GM21786 (cell line): ENCODE data around the gene PRAME.
"Not testable (repeated sequence)": the region's sequence is repeated elsewhere in the genome, so short reads cannot be mapped to it uniquely, and the experiment has no call there.

Experiments used
- ATAC-seq: cut with Tn5 transposase; IDR thresholded peaks from one replicate; pipeline ENCODE4 v1.9.1; 2021; ENCODE audit not compliant: unreplicated experiment

PRAME gene, protein sequence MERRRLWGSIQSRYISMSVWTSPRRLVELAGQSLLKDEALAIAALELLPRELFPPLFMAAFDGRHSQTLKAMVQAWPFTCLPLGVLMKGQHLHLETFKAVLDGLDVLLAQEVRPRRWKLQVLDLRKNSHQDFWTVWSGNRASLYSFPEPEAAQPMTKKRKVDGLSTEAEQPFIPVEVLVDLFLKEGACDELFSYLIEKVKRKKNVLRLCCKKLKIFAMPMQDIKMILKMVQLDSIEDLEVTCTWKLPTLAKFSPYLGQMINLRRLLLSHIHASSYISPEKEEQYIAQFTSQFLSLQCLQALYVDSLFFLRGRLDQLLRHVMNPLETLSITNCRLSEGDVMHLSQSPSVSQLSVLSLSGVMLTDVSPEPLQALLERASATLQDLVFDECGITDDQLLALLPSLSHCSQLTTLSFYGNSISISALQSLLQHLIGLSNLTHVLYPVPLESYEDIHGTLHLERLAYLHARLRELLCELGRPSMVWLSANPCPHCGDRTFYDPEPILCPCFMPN

DNA sequence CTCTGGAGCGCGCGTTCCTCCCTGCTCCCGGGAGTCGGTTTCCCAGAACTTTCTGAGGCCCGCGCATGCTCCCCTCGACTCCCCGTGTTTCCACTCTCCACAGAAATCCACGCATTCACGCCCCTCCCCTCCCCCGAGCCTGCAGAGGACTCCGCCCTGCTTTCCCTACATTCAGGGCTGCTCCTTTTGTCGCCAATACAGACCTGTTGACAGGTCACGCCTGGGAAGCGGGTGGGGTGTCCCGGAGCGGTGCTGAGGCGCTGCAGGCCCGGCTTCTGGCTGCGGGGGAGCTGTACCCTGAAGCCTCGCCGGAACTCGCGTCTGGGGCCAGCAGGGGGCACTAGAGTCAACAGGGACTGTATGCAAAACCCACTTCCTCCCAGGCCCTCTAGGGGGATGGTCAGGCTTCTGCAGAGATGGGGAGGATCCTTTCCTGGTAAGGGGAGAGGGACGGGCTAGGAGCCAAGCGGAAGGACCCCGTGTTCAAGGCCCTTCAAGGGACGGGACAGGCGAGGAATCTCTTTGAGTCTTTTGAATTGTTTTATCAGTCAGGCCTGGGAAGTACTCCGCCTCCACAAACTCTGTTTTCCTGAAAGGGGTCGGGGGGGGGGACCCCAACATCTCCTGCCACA is at the start of gene PRAME:
PRAME (minus strand) TSS at position 294 of the 632 bp plus-strand sequence. CDS start 2,433 bp downstream, outside the sequence.
- no peak for ATAC-seq

DNA sequence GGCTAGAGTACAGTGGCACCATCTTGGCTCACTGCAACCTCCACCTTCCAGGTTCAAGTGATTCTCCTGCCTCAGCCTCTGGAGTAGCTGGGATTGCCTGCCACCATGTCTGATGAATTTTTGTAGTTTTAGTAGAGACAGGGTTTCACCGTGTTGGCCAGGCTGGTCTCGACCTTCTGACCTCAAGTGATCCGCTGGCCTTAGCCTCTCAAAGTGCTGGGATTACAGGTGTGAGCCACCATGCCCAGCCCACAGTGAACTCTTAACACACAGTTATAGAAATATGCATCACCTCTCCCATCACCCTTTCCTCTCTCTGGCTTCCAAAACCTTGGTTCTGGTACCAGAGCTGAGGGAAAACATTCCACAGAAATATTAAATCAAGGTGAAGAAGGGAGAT is 49.0 kb upstream of the PRAME start:
- not testable (repeated sequence) for ATAC-seq

DNA sequence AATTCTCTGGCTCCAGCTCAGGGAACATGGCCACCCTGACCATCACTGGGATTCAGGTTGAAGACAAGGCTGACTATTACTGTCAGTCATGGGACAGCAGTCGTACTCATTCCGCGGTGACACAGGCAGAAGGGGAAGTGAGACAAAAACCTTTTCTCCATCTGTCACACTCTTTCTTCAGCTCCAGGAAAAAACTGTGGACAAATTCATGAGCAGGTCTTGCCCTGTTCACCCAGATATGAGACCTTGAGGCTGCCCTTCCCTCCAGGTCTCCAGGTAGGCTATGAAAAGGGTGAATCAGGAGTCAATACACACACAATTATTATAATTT is 46.0 kb upstream of the PRAME start:
- ATAC-seq: no peak

DNA sequence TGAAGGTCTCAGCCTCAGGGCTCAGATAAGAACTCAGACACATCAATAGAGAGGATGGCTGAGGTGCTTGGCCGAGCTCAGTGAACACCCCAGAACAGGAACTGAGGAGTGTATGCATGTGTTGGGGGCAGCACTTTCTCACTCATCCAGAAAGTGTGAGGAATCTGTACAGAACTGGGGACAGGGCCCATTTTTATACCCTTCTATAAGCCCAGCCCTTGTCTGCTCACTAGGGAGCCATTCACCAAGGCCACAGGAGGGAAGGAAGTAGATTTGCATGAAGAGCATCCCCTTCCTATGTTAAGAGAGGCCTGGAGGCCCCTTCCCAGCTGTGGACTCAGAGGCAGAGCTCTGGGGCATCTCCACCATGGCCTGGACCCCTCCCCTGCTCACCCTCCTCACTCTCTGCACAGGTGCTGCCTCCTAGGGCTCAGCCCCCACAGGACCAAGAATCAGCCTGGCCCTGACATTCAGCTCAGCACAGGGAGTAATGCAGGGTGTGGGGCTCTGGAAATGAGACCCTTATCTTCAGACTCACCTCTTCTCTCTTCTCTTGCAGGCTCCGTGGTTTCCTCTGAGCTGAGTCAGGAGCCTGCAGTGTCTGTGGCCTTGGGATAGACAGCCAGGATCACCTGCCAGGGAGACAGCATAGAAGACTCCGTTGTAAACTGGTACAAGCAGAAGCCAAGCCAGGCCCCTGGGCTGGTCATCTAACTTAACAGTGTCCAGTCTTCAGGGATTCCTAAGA is 45.4 kb upstream of the PRAME start:
- no peak for ATAC-seq

DNA sequence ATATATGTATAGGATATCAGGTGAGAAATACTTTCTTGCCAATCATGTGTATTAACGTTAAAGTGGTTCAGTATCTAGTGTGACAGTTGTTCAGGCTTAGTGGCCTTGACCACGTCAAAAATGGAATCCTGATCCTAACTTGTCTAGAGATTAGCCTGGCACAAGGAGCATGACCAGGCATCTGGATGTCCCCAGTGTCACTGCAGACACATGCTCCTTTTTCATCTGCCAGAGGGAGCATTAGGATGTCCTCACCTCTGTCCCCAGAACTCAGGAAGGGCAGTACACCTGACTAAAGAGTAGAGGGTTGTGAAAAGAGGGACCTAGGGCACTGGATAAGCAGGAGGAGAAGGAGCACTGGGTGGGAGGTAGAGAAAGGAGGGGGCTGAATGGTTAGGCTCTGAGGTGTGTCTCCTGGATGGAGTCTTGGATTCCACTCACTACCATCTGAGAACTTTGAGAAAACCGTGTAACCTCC is 44.4 kb upstream of the PRAME start:
- ATAC-seq: no peak

DNA sequence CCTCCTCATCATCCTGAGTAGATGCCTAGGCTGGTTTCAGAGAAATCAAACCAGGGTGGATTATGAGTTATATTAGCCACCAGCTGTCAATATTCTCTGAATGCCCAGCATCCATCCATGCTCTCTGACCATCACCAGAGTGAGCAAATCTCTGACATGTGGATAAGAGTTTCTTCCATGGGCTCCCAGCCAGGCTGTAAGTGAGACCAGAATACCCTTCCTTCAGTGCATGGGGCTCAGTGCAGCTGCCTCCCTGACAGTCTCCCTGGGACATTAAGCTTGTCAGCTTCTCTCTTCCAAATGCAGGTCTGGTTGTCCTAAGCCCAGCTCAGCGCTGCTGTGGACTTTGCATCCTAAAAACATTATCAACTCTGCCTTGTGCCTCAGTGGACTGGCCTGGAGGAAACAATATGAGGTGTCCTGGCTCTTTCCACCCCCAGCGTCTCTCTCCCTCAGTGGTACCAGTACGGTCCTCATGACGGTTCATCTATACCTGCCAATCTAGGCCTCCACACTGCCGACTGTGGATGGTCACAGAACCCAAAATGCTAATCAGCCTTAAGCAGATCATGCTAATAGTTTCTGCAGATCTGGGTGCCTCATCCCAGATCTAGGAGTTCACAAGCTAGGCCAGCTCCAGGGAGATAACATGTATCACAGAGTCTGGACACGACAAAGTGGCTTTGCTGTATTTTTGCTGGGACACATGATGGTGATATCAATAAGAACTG is 41.6 kb upstream of the PRAME start:
- ATAC-seq: no peak

DNA sequence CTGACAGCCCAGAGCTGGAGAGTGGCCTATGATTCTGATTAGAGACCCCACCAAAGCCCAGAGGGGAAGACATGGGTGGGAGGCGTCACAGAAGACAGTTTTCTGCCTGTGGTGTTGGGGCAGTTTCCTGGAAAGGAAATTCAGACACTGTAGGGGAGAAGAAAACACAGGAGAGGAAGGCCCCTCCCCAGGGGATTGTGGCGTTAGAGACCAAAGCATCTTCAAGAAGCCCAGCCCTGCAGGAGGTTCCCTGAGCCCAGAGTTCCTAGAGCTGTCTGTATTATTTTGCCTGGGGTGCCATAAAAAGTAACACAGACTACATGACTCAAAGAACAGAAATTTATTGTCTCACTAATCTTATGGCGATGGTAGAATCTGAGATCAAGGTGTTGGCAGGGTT is 40.2 kb upstream of the PRAME start:
- no peak for ATAC-seq

DNA sequence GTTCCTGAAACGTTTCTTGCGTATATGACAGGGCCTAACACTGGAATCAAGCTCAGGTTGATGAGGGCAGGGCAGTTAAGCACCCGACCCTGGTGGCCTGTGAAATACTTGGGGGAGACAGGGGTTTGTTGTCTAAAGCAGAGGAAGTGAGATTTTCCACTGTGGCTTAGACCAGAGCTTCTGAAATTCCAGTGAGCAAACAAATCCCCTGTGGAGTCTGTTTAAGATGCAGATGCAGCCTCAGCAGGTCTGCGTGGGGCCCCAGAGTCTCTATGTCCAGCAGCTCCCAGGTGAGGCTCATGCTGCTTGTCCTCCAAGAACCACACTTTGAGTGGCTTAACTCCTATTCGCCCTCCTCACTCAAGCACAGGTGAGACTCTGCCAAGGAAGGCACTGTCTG is 39.1 kb upstream of the PRAME start:
- ATAC-seq: no peak

DNA sequence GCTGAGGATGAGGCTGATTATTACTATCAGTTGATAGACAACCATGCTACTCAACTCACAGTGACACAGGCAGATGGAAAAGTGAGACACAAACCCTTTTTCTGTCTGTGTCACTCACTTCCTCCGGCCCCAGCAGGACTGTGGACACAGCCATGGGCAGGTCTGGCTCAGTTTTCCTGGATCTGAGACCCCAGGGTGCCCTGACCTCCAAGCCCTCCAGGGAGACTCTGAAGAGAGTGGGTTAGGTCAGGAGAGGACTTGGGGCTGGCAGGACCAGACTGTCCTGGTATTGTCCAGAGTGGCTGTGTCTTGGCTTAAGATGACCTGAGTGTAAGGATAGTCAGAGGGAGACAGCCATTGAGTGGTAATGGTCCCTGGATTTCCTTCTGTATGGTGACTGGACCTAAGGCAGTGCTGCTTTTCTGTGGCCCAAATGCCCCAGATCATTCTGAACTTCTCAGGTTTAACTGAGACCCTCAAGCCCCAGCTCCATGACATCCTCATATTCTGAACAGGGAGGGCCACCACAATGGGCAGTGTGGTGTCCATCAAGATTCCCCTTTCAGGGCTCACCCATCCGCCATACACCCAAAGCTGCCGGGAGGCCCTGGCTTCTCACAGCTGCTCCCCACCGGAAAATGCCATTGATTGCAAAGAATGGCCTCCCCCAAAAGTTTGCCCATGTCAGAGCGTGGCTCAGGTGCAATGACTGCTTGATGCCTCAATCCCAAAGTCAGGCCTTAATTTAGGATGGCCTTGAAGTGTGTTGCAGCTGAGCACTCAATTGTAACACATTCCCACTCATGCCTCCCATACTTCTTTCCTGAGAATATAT is 36.2 kb upstream of the PRAME start:
- no peak for ATAC-seq

DNA sequence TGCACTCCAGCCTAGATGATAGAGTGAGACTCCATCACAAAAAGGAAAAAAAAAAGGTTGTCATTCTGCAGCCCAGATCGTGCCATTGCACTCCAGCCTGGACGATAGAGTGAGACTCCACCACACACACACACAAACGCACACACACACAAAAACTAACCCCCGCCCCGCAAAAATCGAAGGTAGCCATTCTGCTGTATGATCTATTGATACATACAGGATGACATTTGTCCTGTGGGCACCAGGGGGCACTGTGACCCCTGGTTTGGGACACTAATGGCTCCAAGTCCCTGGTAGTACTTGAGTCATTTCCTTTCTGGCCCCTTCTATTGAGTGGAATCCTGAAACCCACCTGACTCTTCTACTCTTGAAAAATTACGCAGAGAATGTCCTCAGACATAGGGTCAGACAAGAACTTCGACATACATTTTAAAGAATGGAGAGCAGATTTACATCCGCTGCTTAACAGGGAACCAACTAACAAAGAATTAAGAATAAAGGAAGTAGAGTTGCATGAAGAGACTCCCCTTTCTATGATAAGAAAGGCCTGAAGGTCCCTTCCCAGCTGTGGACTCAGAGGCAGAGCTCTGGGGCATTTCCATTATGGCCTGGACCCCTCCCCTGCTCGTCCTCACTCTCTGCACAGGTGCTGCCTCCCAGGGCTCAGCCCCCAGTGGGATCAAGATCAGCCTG is 35.0 kb upstream of the PRAME start:
- no peak for ATAC-seq

DNA sequence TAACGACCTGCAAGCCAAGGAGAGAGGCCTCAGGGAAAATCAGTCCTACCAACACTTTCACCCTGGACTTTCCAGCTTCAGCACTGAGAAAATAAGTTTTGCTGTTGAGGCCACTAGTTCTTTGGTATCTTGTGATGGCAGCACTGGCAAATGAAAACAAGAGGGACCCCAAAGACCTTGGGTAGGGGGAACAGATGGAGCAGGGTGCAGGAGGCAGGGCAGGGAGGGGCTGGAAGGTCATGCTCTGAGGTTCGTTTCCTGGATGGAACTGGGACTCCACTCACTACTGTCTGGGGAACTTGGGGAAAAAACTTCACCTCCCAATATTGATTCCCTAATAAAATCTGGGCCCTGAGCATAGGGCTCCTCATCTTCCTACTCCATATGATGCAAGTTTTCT is 34.2 kb upstream of the PRAME start:
- ATAC-seq: no peak

DNA sequence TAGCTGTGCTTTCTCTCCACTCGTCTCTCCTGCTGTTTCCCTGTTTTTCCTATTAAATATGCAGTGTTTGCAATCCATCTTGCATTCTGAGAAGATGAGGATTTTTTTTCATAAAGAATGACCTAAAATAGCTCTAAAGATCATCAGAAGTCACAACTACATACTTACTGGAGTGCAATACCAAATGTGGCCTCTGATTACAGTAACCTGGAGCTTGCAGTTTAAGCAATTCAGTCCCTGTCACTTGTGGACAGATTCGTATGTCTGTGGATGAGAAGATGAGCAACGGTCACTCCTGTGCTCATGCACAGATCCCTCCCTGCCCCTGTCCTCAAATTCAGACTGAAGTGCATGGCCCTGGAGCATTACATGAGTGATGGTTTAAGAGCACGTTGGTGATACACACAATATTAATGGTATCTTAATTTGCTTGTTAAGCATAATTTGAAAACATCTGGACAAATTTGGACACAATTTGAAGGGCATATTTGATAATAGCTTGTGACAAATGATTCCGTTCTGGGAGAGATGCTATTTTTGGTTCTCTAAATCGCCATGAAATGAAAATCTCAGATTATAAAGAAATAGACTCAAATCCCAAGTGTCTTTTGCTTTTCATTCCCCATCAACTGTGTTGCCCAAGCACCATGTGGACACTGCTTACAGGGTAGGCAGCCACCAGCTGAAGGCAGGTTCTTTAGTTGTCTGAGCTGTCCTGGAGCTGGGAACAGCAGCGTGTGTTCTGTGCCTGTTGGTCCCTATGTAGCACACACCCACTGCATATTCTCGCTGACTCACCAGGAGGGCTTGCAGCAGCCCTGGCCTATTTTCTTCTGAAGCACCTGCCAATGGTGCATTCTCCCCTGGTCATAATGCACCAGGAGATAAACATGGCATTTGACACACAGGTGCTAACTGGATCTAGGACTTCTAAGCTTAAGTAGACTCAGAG is 32.6 kb upstream of the PRAME start:
- ATAC-seq: no peak

DNA sequence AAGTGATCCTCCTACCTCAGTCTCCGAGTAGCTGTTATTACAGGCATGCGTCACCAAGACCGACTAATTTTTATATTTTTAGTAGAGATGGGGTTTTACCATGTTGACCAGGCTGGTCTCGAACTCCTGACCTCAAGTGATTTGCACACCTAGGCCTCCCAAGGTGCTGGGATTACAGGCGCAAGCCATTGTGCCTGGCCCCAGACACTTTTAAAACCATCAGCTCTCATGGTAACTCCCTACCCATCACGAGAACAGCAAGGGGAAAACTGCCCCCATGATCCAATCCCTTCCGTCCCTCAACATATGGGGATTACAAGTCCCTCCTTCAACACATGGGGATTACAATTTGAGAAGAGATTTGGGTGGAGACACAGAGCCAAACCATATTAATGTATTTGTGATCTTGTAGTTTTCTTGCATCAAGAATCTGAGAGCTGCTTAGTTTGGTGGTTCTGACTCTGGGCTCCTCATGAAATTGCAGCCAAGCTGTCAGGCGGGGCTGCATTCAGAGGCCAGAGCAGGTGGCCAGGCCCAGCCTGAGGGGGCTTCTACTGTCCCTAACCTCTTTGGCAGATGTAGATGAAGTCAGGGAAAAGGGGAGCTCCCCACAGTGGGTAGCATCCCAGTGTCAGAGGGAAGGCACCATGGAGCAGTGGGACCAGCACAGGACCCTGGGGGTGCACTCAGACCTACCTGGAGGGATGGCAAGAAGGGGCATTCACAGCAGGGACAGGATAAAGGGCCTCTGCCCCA is 31.2 kb upstream of the PRAME start:
- no peak for ATAC-seq

DNA sequence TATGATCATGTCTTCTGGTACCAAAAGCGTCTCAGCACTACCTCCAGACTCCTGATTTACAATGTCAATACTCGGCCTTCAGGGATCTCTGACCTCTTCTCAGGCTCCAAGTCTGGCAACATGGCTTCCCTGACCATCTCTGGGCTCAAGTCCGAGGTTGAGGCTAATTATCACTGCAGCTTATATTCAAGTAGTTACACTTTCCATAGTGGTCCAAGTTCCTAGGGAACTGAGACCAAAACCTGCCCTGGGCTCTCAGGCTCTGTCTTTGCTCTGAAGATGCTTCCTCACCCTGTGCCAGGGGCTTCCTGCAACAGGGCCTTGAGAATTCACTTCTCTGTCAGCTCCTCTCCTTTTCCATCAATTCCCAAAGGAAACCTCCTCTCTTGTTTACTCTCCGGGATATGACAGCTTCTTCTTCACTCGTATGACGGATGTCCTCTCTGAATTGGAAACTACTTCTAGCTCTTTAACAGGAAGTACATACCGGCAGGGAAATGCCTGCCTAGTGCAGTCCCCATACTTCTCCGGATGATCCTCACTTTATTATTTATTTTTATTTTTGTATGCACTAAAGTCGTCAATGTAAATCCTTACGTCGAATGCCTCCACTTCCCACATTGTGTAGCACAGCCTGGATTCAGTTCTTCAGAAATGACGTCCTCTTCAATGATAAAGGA is 29.6 kb upstream of the PRAME start:
- ATAC-seq: no peak

DNA sequence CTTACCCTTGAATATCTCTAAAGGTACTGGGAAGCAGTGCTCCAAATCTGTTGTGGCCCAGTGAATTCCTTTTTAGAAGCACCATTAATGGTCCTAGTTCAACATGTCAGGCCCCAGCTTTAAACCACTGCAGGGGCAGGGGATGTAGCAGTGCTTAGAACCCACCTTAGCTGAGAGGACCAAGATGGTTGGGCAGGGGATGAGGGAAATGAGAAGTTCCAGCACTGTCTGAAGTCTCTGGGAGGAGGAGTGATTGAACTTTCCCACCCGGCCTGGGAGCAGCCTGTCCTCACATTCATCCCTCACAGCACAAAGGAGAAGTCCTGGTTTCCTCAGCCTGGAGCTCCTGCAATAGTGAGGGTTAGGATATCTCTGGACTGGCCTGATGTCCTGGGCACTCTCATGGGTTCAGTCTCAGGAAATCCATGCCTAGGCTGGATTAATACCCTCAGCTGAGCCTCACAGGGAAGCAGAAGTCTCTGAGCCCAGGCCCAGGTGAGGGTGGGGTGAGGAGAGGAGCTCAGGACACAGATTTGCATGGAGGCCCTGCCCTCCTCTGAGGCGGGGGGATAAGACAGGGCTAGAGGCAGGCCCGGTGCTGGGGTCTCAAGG is 28.6 kb upstream of the PRAME start:
- ATAC-seq: no peak

DNA sequence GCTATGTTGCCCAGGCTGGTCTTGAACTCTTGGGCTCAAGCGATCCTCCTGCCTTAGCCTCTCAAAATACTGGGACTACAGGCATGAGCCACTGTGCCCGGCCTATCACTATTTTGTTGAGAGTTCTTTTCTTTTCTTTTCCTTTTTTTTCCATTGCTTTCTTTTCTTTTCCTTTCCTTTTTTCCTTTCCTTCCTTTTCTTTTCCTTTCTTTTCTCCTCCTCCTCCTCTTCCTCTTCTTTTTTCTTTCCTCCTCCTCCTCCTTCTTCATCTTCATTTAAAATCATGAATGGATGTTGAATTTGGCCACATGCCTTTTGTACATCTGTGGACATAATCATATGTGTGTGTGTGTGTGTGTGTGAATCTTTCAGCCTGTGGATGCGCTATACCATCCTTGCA is 25.7 kb upstream of the PRAME start:
- no peak for ATAC-seq

DNA sequence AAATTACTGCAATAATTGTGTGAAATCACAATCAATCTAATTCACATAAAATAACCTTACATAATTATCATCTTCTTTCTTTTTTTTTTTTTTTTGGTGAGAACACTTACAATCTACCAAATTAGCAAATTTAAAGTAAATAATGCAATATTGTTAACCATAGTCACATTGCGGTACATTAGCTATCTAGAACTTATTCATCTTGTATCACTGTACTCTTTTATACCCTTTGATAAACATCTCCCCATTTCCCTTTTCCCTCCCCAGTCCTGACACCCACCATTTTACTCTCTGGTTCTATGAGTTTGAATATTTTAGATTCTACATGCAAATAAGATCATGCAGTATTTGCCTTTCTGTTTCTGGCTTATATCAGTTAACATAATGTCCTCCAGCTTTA is 24.0 kb upstream of the PRAME start:
- ATAC-seq: no peak
